AG09309 (cell line): ENCODE results near the gene NUP50.

ENCODE experiments used
- DNase-seq: peaks from one replicate; pipeline ENCODE4 v3.0.0-alpha.2; 2010; ENCODE audit warnings: low read depth
- H3K4me3 ChIP-seq: 2 replicates; pipeline ENCODE4 v1.5.1; 2011; ENCODE audit warnings: mild to moderate bottlenecking, low read depth, low read length, moderate library complexity; ENCODE audit not compliant: control insufficient read depth
- CTCF ChIP-seq: IDR thresholded peaks from 2 replicates; pipeline ENCODE4 v1.5.1; 2011; ENCODE audit warnings: mild to moderate bottlenecking, low read depth, low read length, inconsistent platforms; ENCODE audit not compliant: insufficient read depth, control insufficient read depth; ENCODE audit errors: missing control alignments

The NUP50 gene

GRCh38 chr22:45237065-45237990, 73.6 kb downstream of the NUP50 start:
- no peak for DNase-seq
- H3K4me3 ChIP-seq = no peak overlapping the region
- TF ChIP-seq CTCF = no peak
